ENCODE measurements around the gene PCDHA1.

The PCDHA1 gene

GRCh38 chr5:141050622-141051520 lies 264.9 kb downstream of the PCDHA1 start, which contains the start of gene PCDHB1:
Gene PCDHB1, plus strand, starts transcription at chr5:141051374. Its CDS starts 97 bp downstream, at chr5:141051471.
- no peak for TF ChIP-seq FOXP2 (optimal IDR thresholded peaks at IDR 0.05; ENCODE audit: borderline replicate concordance, extremely low read depth, extremely low read length, insufficient read depth)
- TF ChIP-seq SIN3A (IDR thresholded peaks at IDR 0.05; ENCODE audit: borderline replicate concordance, insufficient read depth, low read length) = no peak
- no peak for TF ChIP-seq TAF1 (IDR thresholded peaks at IDR 0.05; ENCODE audit: borderline replicate concordance, insufficient read depth, low read length)
- TF ChIP-seq, protein P1, sequence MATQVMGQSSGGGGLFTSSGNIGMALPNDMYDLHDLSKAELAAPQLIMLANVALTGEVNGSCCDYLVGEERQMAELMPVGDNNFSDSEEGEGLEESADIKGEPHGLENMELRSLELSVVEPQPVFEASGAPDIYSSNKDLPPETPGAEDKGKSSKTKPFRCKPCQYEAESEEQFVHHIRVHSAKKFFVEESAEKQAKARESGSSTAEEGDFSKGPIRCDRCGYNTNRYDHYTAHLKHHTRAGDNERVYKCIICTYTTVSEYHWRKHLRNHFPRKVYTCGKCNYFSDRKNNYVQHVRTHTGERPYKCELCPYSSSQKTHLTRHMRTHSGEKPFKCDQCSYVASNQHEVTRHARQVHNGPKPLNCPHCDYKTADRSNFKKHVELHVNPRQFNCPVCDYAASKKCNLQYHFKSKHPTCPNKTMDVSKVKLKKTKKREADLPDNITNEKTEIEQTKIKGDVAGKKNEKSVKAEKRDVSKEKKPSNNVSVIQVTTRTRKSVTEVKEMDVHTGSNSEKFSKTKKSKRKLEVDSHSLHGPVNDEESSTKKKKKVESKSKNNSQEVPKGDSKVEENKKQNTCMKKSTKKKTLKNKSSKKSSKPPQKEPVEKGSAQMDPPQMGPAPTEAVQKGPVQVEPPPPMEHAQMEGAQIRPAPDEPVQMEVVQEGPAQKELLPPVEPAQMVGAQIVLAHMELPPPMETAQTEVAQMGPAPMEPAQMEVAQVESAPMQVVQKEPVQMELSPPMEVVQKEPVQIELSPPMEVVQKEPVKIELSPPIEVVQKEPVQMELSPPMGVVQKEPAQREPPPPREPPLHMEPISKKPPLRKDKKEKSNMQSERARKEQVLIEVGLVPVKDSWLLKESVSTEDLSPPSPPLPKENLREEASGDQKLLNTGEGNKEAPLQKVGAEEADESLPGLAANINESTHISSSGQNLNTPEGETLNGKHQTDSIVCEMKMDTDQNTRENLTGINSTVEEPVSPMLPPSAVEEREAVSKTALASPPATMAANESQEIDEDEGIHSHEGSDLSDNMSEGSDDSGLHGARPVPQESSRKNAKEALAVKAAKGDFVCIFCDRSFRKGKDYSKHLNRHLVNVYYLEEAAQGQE (IDR thresholded peaks at IDR 0.05; ENCODE audit: insufficient read depth in 1 of 2, low read depth in 2 of 2, low read length in 2 of 2) = no peak
- no peak for TF ChIP-seq POLR2AphosphoS5 (IDR thresholded peaks at IDR 0.05; ENCODE audit: low read depth, low read length)

DNA sequence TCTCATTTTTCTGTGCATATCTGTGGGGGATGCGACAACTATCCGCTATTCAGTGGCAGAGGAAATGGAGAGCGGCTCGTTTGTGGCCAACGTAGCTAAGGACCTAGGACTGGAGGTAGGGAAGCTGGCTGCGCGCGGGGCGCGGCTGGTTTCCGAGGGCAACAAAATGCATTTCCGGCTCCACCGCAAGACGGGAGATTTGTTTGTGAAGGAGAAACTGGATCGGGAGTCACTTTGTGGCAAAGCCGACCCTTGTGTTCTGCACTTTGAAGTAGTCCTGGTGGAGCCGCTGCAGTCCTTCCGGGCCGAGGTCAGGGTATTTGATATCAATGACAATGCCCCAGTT lies 265.6 kb downstream of the PCDHA1 start:
- TF ChIP-seq FOXP2 (optimal IDR thresholded peaks at IDR 0.05; ENCODE audit: borderline replicate concordance, extremely low read depth, extremely low read length, insufficient read depth) = no peak
- TF ChIP-seq, protein P1 (IDR thresholded peaks at IDR 0.05; ENCODE audit: insufficient read depth in 1 of 2, low read depth in 2 of 2, low read length in 2 of 2) = no peak
- TF ChIP-seq TAF1 (IDR thresholded peaks at IDR 0.05; ENCODE audit: borderline replicate concordance, insufficient read depth, low read length) = no peak
- TF ChIP-seq SIN3A (IDR thresholded peaks at IDR 0.05; ENCODE audit: borderline replicate concordance, insufficient read depth, low read length) = no peak
- no peak for TF ChIP-seq POLR2AphosphoS5 (IDR thresholded peaks at IDR 0.05; ENCODE audit: low read depth, low read length)
